ENCODE data around the gene MEX3A.

GRCh38 chr1:156130578-156130942 is 48.3 kb upstream of the MEX3A start:
- TF ChIP-seq CTCF (IDR thresholded peaks at IDR 0.05) (peak in 2 of 4 experiments; percentile 8 to 19), POLR2AphosphoS5 (IDR thresholded peaks at IDR 0.05) (no peak), POLR2A (IDR thresholded peaks at IDR 0.05) (no peak), EP300 (IDR thresholded peaks at IDR 0.05) (no peak)

Measured in sigmoid colon (tissue), 4 donors.